Measurements from ENCODE around the gene IRF7. TPM values are rescaled to one million over a fixed set of nuclear protein-coding genes. Genes with fewer than 3 reads are reported as not detected.
A peak's percentile ranks its signal among the peaks of the same experiment; 100 is the strongest.

Gene IRF7
- total and polyA plus RNA-seq, 9 of the 15 experiments (the other 6 are each of a cell fraction or from before 2014, with no cell fraction given), result 0.27 to 7.6 (median 1.8) TPM

DNA sequence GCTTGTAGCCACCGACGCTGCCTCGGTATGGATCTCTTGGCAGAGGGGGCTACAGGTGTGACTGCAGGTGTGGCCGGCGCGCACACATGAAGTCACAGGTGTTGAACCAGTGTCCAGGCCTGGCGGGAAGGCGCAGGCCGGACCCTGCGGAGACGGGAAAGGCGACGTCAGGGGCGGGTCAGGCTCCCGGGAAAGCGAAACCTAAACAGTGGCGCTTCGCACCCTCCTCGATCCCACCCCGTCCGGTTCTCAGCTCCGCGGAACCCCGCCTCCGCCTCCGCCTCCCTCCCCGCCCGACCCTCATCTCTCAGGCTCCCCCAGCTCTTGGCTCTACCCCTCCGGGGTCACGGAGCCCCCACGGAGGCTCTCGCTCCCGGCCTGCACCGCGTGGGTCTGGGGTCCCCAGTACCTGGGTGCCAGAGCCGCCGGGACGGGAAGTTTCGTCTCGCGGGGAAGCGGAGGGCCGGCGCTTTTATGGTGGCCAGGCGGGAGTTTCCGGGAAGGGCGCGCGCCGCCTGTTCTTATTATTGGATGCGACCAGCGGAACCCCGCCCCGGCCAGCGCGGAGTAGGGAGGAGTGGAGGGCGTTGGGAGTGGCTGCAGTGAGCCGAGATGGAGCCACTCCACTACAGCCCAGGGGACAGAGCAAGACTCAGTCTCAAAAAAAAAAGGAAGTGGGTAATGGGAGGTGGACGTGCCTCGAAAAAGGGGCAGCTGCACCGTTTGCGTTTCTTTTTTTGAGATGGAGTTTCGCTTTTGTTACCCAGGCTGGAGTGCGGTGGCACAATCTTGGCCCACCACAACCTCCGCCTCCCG is at the start of gene IRF7 (continued):
- TF ChIP-seq ZFX (CRISPR knock-in tag; IDR thresholded peaks at IDR 0.05) (peak; percentile 63), ZNF23 (CRISPR knock-in tag; IDR thresholded peaks at IDR 0.05) (no peak), ESRRA (IDR thresholded peaks at IDR 0.05; ENCODE audit: borderline replicate concordance, low read depth) (no peak), ZNF24 (IDR thresholded peaks at IDR 0.05) (no peak), ZNF384 (IDR thresholded peaks at IDR 0.05; ENCODE audit: low read depth, low read length) (no peak), EP400 (IDR thresholded peaks at IDR 0.05) (peak; percentile 36; the same call in 1 of the 2 replicates), ZNF707 (CRISPR knock-in tag; conservative IDR thresholded peaks at IDR 0.05) (no peak), TSC22D4 (tag; IDR thresholded peaks at IDR 0.05) (no peak), ZNF408 (CRISPR knock-in tag; IDR thresholded peaks at IDR 0.05; ENCODE audit: low read depth) (no peak), POLR3G (IDR thresholded peaks at IDR 0.05; ENCODE audit: extremely low read depth, insufficient read length, insufficient replicate concordance) (no peak), IFI16 (CRISPR knock-in tag; IDR thresholded peaks at IDR 0.05) (no peak), ZNF644 (tag; IDR thresholded peaks at IDR 0.05; ENCODE audit: low read depth) (no peak), TARDBP (IDR thresholded peaks at IDR 0.05) (no peak), ZKSCAN3 (CRISPR knock-in tag; IDR thresholded peaks at IDR 0.05) (no peak), SIN3B (IDR thresholded peaks at IDR 0.05; ENCODE audit: low read depth) (no peak), RB1 (IDR thresholded peaks at IDR 0.05; ENCODE audit: low read depth) (peak; percentile 49; the same call in 1 of the 2 replicates), NFIC (IDR thresholded peaks at IDR 0.05) (no peak), ZNF347 (CRISPR knock-in tag; IDR thresholded peaks at IDR 0.05; ENCODE audit: low read depth) (no peak), FOXK2 (conservative IDR thresholded peaks at IDR 0.05 in 1 of 2, IDR thresholded peaks at IDR 0.05 in 1 of 2; ENCODE audit: low read depth in 2 of 2) (peak in 1 of 2 experiments; percentile 18; a peak in 1 of 4 replicates), ZBED1 (IDR thresholded peaks at IDR 0.05) (no peak)
- TF ChIP-seq, protein P1, sequence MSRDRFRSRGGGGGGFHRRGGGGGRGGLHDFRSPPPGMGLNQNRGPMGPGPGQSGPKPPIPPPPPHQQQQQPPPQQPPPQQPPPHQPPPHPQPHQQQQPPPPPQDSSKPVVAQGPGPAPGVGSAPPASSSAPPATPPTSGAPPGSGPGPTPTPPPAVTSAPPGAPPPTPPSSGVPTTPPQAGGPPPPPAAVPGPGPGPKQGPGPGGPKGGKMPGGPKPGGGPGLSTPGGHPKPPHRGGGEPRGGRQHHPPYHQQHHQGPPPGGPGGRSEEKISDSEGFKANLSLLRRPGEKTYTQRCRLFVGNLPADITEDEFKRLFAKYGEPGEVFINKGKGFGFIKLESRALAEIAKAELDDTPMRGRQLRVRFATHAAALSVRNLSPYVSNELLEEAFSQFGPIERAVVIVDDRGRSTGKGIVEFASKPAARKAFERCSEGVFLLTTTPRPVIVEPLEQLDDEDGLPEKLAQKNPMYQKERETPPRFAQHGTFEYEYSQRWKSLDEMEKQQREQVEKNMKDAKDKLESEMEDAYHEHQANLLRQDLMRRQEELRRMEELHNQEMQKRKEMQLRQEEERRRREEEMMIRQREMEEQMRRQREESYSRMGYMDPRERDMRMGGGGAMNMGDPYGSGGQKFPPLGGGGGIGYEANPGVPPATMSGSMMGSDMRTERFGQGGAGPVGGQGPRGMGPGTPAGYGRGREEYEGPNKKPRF (IDR thresholded peaks at IDR 0.05; ENCODE audit: low read depth, low read length), result no peak
- TF ChIP-seq, protein P2, sequence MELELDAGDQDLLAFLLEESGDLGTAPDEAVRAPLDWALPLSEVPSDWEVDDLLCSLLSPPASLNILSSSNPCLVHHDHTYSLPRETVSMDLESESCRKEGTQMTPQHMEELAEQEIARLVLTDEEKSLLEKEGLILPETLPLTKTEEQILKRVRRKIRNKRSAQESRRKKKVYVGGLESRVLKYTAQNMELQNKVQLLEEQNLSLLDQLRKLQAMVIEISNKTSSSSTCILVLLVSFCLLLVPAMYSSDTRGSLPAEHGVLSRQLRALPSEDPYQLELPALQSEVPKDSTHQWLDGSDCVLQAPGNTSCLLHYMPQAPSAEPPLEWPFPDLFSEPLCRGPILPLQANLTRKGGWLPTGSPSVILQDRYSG (tag; conservative IDR thresholded peaks at IDR 0.05; ENCODE audit: low read depth), result no peak
- TF ChIP-seq, protein P3, sequence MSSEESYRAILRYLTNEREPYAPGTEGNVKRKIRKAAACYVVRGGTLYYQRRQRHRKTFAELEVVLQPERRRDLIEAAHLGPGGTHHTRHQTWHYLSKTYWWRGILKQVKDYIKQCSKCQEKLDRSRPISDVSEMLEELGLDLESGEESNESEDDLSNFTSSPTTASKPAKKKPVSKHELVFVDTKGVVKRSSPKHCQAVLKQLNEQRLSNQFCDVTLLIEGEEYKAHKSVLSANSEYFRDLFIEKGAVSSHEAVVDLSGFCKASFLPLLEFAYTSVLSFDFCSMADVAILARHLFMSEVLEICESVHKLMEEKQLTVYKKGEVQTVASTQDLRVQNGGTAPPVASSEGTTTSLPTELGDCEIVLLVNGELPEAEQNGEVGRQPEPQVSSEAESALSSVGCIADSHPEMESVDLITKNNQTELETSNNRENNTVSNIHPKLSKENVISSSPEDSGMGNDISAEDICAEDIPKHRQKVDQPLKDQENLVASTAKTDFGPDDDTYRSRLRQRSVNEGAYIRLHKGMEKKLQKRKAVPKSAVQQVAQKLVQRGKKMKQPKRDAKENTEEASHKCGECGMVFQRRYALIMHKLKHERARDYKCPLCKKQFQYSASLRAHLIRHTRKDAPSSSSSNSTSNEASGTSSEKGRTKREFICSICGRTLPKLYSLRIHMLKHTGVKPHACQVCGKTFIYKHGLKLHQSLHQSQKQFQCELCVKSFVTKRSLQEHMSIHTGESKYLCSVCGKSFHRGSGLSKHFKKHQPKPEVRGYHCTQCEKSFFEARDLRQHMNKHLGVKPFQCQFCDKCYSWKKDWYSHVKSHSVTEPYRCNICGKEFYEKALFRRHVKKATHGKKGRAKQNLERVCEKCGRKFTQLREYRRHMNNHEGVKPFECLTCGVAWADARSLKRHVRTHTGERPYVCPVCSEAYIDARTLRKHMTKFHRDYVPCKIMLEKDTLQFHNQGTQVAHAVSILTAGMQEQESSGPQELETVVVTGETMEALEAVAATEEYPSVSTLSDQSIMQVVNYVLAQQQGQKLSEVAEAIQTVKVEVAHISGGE (CRISPR knock-in tag; IDR thresholded peaks at IDR 0.05), result peak in 1 of 3 experiments; percentile 86; a peak in 2 of 6 replicates
